AG04450 (cell line): Measurements from ENCODE around the gene GRM4. TPM values are rescaled to one million over a fixed set of nuclear protein-coding genes. Genes with fewer than 3 reads are reported as not detected.

Experiments used
- CTCF ChIA-PET: fragments of 300-600, 350-600 bp; formaldehyde crosslinking; extraction: SDS; loops from one replicate; lab custom pipeline; 2022; ENCODE audit warnings: antibody characterized with exemption, inconsistent platforms; lab: Charles Lee
- POLR2A ChIA-PET: fragments of 350-600 bp; formaldehyde crosslinking; extraction: SDS; loops from one replicate; lab custom pipeline; 2021; ENCODE audit warnings: antibody characterized with exemption, inconsistent platforms; lab: Yijun Ruan, JAX
- DNase-seq: peaks from one replicate; pipeline ENCODE4 v3.0.0-alpha.2; 2011; ENCODE audit warnings: low read depth, low spot score
- H3K27ac ChIP-seq: one replicate; pipeline ENCODE4 v1.5.1; 2012; ENCODE audit warnings: low read depth, low read length, control low read depth
- H3K27me3 ChIP-seq: one replicate; pipeline ENCODE4 v1.6.0; 2012; ENCODE audit warnings: low read length; ENCODE audit not compliant: control insufficient read depth, insufficient read depth
- H3K4me3 ChIP-seq: 2 replicates; pipeline ENCODE4 v1.5.1; 2011; ENCODE audit warnings: mild to moderate bottlenecking, low read depth, low read length, control low read depth
- H3K9me3 ChIP-seq: 2 replicates; pipeline ENCODE4 v1.5.1; 2012; ENCODE audit warnings: low read length; ENCODE audit not compliant: control insufficient read depth, insufficient read depth
- polyA plus RNA-seq: library from polyadenylated mRNA; depleted of rRNA; stranded (reverse); fragments of >200 nt; gene quantifications from 2 replicates; pipeline ENCODE4 v1.2.3, GENCODE V29; 2011
- TF ChIP-seq, protein P1 (sequence below): IDR thresholded peaks from 2 replicates; pipeline ENCODE4 v1.5.1; 2011; ENCODE audit warnings: low read depth, low read length, control low read depth, inconsistent platforms

The GRM4 gene
- polyA plus RNA-seq, 1 experiment, result not detected

DNA sequence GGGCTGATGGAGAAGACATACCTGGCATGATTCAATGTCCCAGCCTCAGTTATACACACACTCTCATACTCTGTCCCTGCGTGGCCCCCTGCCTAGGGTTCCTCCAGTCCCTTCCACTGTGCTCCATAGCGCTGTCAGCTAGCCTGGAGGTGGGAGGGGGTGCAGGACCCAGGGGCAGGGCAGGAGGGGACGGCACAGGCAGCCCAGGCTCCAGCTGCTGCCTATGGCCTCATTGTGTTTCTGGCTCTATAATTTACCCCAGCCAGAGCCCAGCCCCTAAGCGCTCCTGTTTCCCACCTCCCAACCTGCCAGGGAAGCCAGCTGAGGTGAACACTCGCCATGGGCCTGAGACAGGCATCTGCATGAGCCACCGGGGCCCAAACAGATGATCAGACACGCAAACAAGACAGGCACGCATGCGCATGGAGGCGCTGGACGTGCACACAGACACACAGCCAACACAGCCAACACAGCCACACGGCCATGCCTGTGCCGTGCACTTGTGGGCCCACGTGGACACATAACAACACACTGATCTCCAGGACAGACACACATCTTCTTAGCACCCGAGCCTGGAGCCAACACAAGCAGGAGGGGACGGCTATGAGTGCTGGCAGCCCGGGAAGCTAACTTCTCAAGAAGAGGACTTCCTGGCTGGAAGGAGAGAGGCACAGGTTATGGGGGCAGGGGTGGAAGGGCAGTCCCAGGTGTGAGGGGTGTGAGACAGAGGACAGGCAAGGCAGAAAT is 124.9 kb downstream of the GRM4 start:
- POLR2A ChIA-PET, result no interaction called here
- TF ChIP-seq, protein P1, sequence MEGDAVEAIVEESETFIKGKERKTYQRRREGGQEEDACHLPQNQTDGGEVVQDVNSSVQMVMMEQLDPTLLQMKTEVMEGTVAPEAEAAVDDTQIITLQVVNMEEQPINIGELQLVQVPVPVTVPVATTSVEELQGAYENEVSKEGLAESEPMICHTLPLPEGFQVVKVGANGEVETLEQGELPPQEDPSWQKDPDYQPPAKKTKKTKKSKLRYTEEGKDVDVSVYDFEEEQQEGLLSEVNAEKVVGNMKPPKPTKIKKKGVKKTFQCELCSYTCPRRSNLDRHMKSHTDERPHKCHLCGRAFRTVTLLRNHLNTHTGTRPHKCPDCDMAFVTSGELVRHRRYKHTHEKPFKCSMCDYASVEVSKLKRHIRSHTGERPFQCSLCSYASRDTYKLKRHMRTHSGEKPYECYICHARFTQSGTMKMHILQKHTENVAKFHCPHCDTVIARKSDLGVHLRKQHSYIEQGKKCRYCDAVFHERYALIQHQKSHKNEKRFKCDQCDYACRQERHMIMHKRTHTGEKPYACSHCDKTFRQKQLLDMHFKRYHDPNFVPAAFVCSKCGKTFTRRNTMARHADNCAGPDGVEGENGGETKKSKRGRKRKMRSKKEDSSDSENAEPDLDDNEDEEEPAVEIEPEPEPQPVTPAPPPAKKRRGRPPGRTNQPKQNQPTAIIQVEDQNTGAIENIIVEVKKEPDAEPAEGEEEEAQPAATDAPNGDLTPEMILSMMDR, result no peak
- no peak overlapping the region for H3K4me3 ChIP-seq
- H3K27ac ChIP-seq, result no peak overlapping the region
- H3K9me3 ChIP-seq, result peaks cover 5% of the 10 kb centered on the region
- DNase-seq, result no peak
- CTCF ChIA-PET, result no interaction called here
- peaks cover 34% of the 10 kb centered on the region for H3K27me3 ChIP-seq

DNA sequence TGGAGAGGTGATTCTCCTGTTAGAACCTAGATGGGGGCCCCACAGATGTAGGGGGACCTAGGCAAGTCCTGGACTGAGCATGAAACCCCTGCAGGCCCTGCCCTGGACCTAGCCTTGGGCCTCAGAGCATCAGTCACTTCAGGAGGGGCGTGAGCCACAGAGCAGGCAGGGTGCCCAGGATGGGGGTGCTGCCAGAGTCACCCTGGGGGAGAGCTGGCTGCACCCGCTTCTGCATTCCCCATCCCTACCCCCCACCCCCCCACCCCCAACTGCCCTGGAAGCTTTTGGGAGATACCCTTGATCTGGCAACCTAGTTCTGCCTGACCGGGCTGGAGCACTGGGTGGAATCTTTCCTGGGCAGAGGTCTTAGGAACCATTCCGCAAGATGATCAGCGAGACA is 125.6 kb downstream of the GRM4 start:
- CTCF ChIA-PET, result interaction anchor here (1.7 kb wide), 1 partner anchor 7 kb away, joined by 4 read pairs; no protein-coding TSS in a partner anchor
- DNase-seq, result no peak
- H3K27ac ChIP-seq, result no peak overlapping the region
- H3K4me3 ChIP-seq, result no peak overlapping the region
- peaks cover 5% of the 10 kb centered on the region for H3K9me3 ChIP-seq
- peaks cover 27% of the 10 kb centered on the region for H3K27me3 ChIP-seq
- POLR2A ChIA-PET, result no interaction called here
- TF ChIP-seq, protein P1, result no peak

DNA sequence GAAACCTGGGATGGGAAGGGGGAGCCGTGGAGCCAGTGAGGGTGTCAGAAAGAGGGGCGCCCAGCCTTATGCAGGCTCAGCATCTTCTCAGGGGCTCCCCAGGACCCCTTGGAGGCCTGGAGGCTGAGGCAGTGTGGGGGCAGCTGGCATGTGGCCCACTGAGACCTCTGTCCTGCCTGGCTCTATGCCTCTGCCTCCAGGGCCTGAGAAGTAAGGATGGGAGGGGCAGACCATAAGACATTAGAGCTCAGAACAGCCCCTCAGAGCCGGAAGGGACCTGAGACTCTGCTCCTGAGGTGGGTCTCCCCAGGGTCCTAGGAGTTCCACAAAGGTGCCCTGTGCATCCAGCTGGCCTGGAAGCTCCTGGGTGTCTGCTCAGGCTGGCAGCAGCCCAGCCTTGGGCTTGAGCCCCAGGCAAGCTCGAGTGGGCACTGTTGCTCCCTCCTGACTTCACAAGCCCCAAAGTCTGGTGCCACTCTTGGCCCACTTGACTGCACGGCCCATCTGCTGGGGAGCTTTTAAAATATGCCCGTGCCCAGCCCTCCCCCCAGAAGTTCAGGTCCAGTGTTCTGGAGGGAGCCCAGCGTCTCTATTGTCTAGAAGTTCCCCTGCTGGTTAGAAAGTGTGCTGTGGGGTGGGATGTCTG is 126.8 kb downstream of the GRM4 start:
- no peak for DNase-seq
- Histone ChIP-seq H3K9me3 (peaks cover 5% of the 10 kb centered on the region), H3K27ac (no peak overlapping the region), H3K4me3 (no peak overlapping the region), H3K27me3 (peaks cover 24% of the 10 kb centered on the region)
- ChIA-PET POLR2A (no interaction called here), CTCF (interaction anchor here (1.7 kb wide), 1 partner anchor 8 kb away, joined by 4 read pairs; no protein-coding TSS in a partner anchor)
- TF ChIP-seq, protein P1, result no peak

DNA sequence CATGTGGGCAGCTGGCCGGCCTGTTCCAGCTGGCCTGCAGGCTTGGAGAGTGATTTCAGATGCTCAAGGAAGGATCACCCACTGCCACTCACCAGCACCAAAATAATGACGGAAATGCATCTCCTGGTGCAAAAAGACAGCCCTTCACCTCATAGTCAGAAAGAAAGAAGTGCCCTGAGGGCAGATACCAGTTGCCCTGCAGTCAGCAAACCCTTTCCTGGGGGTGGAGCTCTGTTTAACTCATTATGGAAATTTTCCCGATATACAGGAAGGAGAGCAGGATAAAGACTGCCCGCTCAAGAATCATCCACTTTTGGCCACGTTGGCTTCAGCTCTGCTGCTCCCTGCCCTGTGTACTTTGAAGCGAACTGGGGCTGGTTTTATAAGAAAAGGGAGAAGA is 127.9 kb downstream of the GRM4 start:
- TF ChIP-seq, protein P1, result no peak
- CTCF ChIA-PET, result interaction anchor here (0.7 kb wide), 1 partner anchor 245 kb away, joined by 3 read pairs; no protein-coding TSS in a partner anchor
- POLR2A ChIA-PET, result no interaction called here
- Histone ChIP-seq H3K4me3 (no peak overlapping the region), H3K27ac (no peak overlapping the region), H3K27me3 (peaks cover 16% of the 10 kb centered on the region), H3K9me3 (peaks cover 5% of the 10 kb centered on the region)
- DNase-seq, result no peak
